Mucosa of descending colon (tissue), 3 donors: ENCODE results near the gene GNAS. TPM values are rescaled to one million over a fixed set of nuclear protein-coding genes. Genes with fewer than 3 reads are reported as not detected.
"Not testable (repeated sequence)": the region's sequence is repeated elsewhere in the genome, so short reads cannot be mapped to it uniquely, and the experiment has no call there.

Source experiments
- ATAC-seq: fragments of 200-7000 bp; cut with Tn5 transposase; one replicate; pipeline ENCODE4 v1.9.1; 2020; ENCODE audit warnings: mild to moderate bottlenecking, moderate library complexity
- DNase-seq, 3 donors: peaks; one replicate each; pipeline ENCODE4 v3.0.0-alpha.2; 2020
- H3K36me3 ChIP-seq: fragments of 200-600 bp; one replicate; pipeline ENCODE4 v1.8.0; 2021; ENCODE audit warnings: low read depth, mild to moderate bottlenecking
- H3K4me1 ChIP-seq: fragments of 200-600 bp; one replicate; pipeline ENCODE4 v1.8.0; 2021; ENCODE audit warnings: low read depth, mild to moderate bottlenecking
- H3K4me3 ChIP-seq: fragments of 200-600 bp; one replicate; pipeline ENCODE4 v1.8.0; 2021; ENCODE audit warnings: mild to moderate bottlenecking
- H3K9me3 ChIP-seq: fragments of 200-600 bp; one replicate; pipeline ENCODE4 v1.8.0; 2021; ENCODE audit warnings: mild to moderate bottlenecking
- CTCF ChIP-seq: fragments of 200-600 bp; IDR thresholded peaks from one replicate; pipeline ENCODE4 v1.8.0; 2022; ENCODE audit warnings: antibody characterized with exemption, mild to moderate bottlenecking
- intact Hi-C, 2 donors: fragments of 100-400 bp; cut with DNase I in 1 of 2; cut with micrococcal nuclease in 1 of 2; formaldehyde crosslinking; loops; one replicate each; pipeline versions ENCODE4 v1.11.0 to v1.11.1; 2022; cut with DNase I, micrococcal nuclease
- total RNA-seq, 3 donors: library from RNA; stranded (reverse); fragmentation: NEBNext Ultra II Directional in 2 of 3; extraction: Animal tissue kit (Norgen Biotek cat#: 25700) in 2 of 3; gene quantifications; one replicate each; pipeline versions ENCODE4 v1.2.1 to v1.2.4, GENCODE V29; 2021 to 2023
- donor health status: DM: no; HTN: no; CAD: no; lungs with moderate emphysema.
- donor health status: DM: no; HTN: no; CAD: no.
- donor health status: DM: no; HTN: yes; CAD: no.

The GNAS gene
- total RNA-seq, 3 donors from 2014 or later = 583 to 659 (median 632) TPM

- DNase-seq = no peak
- no peaks in the 10 kb centered on the region for H3K36me3 ChIP-seq
- no peak for TF ChIP-seq CTCF
- no peaks in the 10 kb centered on the region for H3K4me1 ChIP-seq
- H3K4me3 ChIP-seq = no peak overlapping the region
- H3K9me3 ChIP-seq = no peaks in the 10 kb centered on the region
- ATAC-seq = no peak
- intact Hi-C loops = no loop called here
These were observed 27.7 kb upstream of the GNAS start for GRCh38 chr20:58824843-58825242.

- no peaks in the 10 kb centered on the region for H3K36me3 ChIP-seq
- DNase-seq (no peak), ATAC-seq (no peak)
- intact Hi-C loops = no loop called here
- no peaks in the 10 kb centered on the region for H3K9me3 ChIP-seq
- H3K4me1 ChIP-seq = no peaks in the 10 kb centered on the region
- no peak overlapping the region for H3K4me3 ChIP-seq
- no peak for TF ChIP-seq CTCF
These were observed 27.1 kb upstream of the GNAS start for GRCh38 chr20:58825450-58825849.

- no peak for TF ChIP-seq CTCF
- DNase-seq = no peak
These were observed 26.2 kb upstream of the GNAS start for GRCh38 chr20:58826271-58826670.

GRCh38 chr20:58828136-58828535 lies 24.4 kb upstream of the GNAS start:
- ATAC-seq (no peak), DNase-seq (no peak)
- Histone ChIP-seq H3K4me1 (no peaks in the 10 kb centered on the region), H3K36me3 (no peaks in the 10 kb centered on the region), H3K9me3 (no peaks in the 10 kb centered on the region), H3K4me3 (no peak overlapping the region)
- intact Hi-C loops = no loop called here
- no peak for TF ChIP-seq CTCF

More at GRCh38 chr20:58826271-58826670, 26.2 kb upstream of the GNAS start:
- no peak for ATAC-seq
- H3K4me3 ChIP-seq = no peak overlapping the region
- intact Hi-C loops = no loop called here
- H3K4me1 ChIP-seq = no peaks in the 10 kb centered on the region
- no peaks in the 10 kb centered on the region for H3K36me3 ChIP-seq
- no peaks in the 10 kb centered on the region for H3K9me3 ChIP-seq

GRCh38 chr20:58828804-58829203 lies 23.7 kb upstream of the GNAS start:
- ATAC-seq, intact Hi-C loops: not testable (repeated sequence)

GRCh38 chr20:58829531-58829941 lies 23.0 kb upstream of the GNAS start:
- TF ChIP-seq CTCF = no peak
- DNase-seq (no peak), ATAC-seq (no peak)
- Histone ChIP-seq H3K4me3 (no peak overlapping the region), H3K9me3 (no peaks in the 10 kb centered on the region), H3K4me1 (no peaks in the 10 kb centered on the region), H3K36me3 (no peaks in the 10 kb centered on the region)
- intact Hi-C loops = no loop called here

More at GRCh38 chr20:58828804-58829203, 23.7 kb upstream of the GNAS start:
- H3K4me1 ChIP-seq, H3K4me3 ChIP-seq, H3K36me3 ChIP-seq, DNase-seq, H3K9me3 ChIP-seq: not testable (repeated sequence)
